ENCODE results near the gene DOK3.
"Not testable (repeated sequence)": the region's sequence is repeated elsewhere in the genome, so short reads cannot be mapped to it uniquely, and the experiment has no call there.

Gene DOK3

DNA sequence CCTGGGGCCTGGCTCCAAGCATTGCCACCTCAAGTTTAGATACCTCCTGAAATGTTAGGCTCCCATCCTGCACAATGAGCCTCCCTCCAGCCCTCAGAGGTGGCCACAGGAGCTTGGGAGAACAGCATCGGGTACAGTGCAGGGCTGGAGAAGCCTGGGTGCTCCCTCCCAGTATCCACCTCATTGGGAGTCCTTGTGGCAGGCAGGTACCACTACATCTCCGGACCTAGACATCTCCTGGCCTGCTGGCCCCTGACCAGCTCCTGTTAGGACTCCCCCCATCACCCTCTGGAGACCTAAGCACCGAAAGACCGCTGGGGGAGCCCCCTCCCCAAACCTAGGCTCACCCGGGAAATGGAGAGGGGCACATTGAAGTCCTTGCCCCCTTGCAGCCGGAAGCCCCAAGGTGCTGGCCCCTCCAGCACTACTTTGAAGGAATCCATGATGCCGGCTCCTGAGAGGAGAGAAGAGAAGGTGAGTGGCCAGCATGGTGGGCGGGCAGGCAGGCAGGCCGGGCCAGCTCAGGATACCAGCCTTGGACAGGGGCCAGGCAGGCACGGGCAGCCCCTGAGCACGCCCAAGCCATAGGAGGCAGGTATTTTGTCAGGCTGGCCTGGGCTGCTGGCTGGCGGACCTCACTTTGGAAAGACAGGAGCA lies 13.4 kb downstream of the DOK3 start:
- DNase-seq, result no peak

DNA sequence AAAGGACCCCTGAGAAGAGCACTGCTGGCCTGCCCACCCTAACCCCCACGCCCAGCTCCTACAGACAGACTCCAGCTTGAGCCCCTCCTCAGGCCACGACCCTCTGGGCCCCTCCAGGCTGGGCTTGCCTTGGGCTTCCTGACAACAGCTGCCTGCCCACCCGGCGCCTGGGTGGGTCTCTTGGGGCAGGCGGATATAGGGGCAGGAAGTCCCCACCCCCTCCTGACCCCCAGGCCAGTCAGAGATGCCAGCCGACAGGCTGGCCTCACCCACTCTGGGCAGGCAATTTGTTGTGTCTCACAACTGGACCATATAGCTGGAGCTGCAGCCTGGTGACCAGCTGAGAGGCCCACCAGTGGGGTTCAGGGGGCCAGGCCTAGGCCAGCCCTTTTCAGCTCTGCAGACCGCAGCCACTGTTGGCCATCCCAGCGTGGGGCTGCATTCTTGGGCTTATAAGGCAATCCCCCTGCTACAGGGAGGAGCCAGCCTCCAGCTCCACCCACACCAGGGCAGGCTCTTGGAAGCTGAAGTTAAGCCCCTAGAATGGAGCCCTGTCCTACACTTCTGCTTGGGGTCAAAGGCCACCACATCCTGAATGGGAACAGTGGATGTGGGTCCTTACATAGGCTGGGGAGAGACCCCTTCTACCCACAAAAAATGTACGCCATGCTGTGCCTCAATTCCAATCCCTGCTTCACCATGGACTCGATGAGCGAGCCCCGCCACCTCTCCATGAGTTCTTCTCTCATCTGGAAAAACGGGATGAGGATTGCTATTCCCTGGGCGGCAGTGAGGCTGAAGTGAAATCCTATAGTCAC lies 14.2 kb downstream of the DOK3 start:
- DNase-seq, result no peak

GRCh38 chr5:177494346-177495195 lies 15.1 kb downstream of the DOK3 start:
- no peak for DNase-seq

GRCh38 chr5:177493795-177494345 lies 15.8 kb downstream of the DOK3 start:
- DNase-seq, result no peak

GRCh38 chr5:177492841-177493240 lies 16.8 kb downstream of the DOK3 start:
- DNase-seq, result no peak

DNA sequence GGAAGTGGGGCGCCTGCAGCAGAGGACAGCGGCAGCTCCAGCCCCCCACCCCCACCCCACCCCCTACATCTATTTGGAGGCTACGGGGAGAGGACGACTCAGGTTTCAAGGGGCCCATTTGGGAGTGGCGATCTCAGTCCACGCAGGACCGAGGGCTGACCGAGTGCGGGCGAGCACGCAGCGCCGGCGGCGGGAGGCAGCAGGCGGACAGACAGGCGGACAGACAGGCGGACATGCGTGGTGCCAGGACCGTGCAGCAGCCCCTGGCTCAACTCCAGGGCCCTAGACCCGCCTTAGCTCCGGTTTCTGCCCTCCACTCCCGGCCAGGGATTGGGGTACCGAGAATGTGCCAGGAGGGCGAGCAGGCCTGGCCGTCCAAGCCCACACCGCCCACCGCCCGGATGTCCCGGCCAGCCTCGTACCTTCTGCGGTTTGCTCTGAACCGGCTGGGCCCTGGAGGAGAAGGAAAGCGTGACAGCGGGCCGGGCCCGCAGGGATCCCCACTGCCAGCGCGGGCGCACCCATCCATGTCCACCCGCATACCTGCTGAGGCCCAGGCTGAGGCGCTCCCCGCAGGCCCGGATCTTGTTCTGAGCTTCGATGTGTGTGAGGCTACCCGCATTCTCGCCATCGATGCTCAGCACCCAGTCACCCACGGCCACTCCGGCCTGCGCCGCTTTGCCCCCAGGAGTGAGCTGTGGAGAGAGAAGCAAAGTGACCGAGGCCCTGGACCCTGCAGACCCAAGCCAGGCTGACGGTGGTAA lies 17.5 kb downstream of the DOK3 start:
- no peak for DNase-seq

DNA sequence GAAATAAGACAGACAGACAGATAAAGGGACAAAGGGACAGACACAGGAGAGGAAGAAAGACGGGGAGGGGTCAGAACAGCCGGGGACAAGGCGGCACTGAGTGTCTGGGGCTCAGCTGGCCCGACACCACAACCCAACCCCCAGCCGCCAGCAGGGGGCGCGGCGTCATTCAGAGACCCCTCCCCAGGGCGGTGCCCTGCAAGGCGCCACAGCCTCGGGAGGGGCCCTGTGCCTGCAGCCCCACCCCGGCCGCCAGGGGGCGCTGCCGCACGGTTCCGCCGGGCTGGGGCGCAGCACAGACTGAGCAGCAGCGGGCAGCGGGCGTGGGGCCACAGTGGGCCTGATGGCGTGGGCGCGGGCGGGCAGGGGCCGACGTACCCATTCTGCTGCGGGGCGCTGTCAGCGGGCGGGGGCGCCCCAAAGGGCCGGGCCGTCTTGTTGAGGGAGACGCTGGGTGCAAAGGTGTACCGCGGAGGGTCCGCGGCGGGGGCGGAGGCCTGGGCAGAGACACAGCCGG lies 18.1 kb downstream of the DOK3 start:
- DNase-seq, result peak; percentile 52

DNA sequence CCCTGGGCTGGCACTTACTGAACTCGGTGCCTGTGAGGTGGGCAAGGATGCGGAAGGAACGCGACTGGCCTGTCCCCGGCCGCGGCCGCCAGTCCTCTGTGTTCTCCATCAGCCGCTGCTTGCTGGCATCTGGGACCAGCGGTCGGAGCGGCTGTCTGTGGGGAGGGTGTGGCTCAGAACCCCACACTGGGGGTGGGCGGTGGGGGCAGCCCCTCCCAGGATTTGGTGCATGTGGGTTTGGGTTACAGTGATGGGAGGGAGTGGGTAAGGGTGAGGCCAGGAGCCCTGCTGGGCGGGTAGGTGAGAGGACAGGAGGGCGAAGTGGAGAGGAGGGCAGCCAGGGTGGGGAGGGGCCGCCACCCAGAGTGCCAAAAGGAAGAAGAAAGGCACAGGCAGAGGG lies 18.6 kb downstream of the DOK3 start:
- no peak for DNase-seq

GRCh38 chr5:177490311-177490991 lies 19.2 kb downstream of the DOK3 start:
- DNase-seq, result no peak

GRCh38 chr5:177489119-177489716 lies 20.4 kb downstream of the DOK3 start:
- no peak for DNase-seq

DNA sequence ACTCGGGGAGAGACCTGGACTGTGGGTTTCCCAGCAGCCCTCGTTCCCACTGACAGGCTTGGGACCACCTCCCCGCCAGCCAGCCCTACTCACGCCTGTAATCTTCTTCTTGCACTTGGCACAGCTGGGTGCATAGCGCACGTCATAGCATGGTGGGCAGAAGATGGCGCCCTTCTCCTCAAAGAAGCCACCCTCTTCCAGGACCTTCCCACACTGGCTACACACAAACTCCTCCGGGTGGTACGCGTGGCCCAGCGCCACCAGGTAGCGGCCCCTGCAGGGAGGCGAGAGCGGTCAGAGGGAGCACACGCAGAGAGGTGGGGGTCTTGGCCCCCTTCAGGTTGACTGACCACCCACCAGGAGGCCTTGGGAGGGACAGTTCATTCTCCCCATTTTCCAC lies 21.7 kb downstream of the DOK3 start:
- no peak for DNase-seq

DNA sequence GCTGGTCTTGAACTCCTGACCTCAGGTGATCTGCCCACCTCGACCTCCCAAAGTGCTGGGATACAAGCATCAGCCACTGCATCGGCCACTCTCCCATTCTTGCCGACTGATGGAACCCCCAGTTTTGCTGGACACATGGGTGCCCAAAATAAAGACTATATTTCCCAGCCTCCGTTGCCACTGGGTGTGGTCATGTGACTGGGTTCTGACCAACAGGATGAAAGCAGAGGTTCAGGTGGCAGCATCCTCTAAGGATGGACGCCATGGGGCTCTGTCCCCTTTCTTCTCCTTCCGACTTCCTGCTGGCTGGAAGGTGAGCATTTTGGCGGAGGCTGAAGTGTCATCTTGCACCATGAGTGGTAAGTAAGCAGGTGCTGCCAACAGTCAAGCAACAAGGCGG lies 22.5 kb downstream of the DOK3 start:
- DNase-seq, result no peak

GRCh38 chr5:177486256-177486655 lies 23.4 kb downstream of the DOK3 start:
- DNase-seq, result no peak

DNA sequence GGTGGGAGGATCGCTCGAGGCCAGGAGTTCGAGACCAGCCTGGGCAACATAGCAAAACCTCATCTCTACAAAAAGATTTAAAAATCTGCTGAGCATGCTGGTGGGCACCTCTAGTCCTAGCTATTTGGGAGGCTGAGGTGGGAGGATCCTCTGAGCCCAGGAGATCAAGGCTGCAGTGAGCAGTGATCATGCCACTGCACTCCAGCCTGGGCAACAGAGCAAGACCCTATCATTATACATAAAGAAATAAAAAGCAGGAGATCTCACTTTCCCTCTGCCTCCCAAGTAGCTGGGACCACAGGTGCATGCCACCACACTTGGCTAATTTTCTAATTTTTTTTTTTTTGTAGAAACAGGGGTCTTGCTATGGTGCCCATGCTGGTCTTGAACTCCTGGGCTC lies 23.9 kb downstream of the DOK3 start:
- DNase-seq, result not testable (repeated sequence)

DNA sequence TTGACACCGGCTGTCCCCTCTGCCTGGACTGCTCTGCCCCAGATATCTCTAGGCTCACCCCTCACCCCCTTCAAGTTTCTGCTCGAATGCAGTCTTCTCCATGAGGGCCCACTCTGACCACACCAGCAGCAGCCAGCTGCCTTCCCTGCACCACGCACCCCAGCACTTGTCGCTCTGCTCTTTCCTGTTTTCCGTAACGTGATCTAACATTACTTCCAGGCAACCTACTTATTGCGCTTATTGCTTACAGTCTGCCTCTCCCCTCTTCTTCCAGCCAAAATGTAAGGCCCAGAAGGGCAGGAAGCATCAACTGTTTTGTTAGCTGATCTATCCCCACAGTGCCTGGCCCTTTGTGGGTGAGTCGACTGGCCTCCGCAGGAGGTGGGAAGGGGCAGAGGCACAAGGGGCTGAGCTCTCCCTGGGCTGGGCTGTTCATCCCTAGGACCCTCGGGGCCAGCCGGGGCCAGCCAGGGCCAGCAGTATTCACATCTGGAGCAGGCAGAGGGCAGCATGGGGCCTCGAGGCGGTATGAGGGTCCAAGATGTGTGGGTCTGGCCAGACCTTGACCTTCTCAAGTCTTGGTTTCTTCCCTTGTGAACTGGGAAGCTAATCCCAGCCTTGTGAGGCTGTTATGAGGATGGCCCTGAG lies 24.6 kb downstream of the DOK3 start:
- DNase-seq, result no peak

- no peak for DNase-seq
Measured at GRCh38 chr5:177483994-177484901, 25.4 kb downstream of the DOK3 start.

DNA sequence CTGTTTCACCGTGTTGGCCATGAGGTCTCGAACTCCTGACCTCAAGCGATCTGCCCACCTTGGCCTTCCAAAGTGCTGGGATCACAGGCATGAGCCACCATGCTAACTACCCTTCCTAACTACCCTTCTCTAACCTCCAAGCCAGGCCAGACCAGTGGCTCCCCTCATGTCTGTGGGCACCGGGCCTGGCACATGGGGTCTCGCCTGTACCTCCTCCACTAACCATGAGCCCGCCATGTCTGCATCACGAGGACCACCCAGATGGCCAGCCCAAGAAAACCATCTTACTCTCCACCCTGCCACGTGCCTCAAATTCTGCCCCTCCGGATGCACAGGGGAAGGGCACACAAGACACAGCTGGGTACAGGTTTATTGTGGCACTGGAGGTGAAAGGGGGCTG lies 26.6 kb downstream of the DOK3 start:
- DNase-seq, result no peak

GRCh38 chr5:177482359-177482795 lies 27.2 kb downstream of the DOK3 start:
- no peak for DNase-seq

DNA sequence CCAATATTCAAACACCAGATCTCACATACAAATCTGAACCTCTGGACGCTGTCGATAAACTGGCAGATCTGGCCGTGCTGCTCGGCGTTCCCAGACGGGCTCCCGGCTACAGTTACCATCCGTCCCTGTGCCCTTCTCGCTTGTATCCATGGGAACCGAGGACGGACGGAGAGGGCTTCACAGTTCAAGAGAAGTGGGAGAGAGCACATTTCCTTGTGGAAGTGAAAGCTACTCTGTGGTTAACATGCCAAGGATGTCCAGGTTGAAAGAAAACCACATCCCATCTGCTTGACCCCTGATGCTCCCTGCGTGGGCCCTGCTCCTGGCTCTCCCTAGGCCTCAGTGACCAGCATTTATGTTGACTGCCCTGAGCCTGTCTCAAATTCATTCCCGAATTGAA lies 29.9 kb downstream of the DOK3 start:
- DNase-seq, result no peak

All from SHP77 treated with DMSO at 0.1 percent for 48 hours (cell line).